Measurements from ENCODE around the gene TNK1.

TNK1 gene

GRCh38 chr17:7411427-7411750 lies 30.5 kb downstream of the TNK1 start:
- Histone ChIP-seq H3K9me2 (ENCODE audit: low read depth, low read length) (no peaks in the 10 kb centered on the region), H2AFZ (ENCODE audit: low read length) (no peak overlapping the region), H3K27ac (ENCODE audit: low read depth, low read length, poor library complexity, severe bottlenecking) (no peak overlapping the region), H3K79me2 (ENCODE audit: insufficient read depth, low read length) (no peaks in the 10 kb centered on the region), H3F3A (ENCODE audit: insufficient read depth, low read length) (no peaks in the 10 kb centered on the region), H3K4me3 (ENCODE audit: low read depth, low read length, poor library complexity, severe bottlenecking) (no peak overlapping the region), H3K4me1 (ENCODE audit: insufficient read depth, low read length, severe bottlenecking) (no peaks in the 10 kb centered on the region), H3K4me2 (ENCODE audit: low read length) (no peak overlapping the region), H3K9ac (ENCODE audit: low read length) (no peak overlapping the region), H3K27me3 (ENCODE audit: insufficient read depth, low read length) (0 out of 2 replicates have a peak, but pooled peaks cover 9% of the 10 kb centered on the region), H4K20me1 (ENCODE audit: insufficient read depth, low read length) (no peaks in the 10 kb centered on the region), H3K36me3 (ENCODE audit: insufficient read depth, low read length) (no peaks in the 10 kb centered on the region), H3K9me3 (ENCODE audit: low read length) (no peaks in the 10 kb centered on the region)
- TF ChIP-seq EZH2 (IDR thresholded peaks at IDR 0.05; ENCODE audit: borderline replicate concordance, low read length), result no peak
- TF ChIP-seq CTCF (IDR thresholded peaks at IDR 0.05; ENCODE audit: low read length), result no peak

GRCh38 chr17:7413346-7413985 lies 32.6 kb downstream of the TNK1 start:
- no peak overlapping the region for H3K27ac ChIP-seq (ENCODE audit: low read depth, low read length, poor library complexity, severe bottlenecking)
- TF ChIP-seq EZH2 (IDR thresholded peaks at IDR 0.05; ENCODE audit: borderline replicate concordance, low read length) (no peak), CTCF (IDR thresholded peaks at IDR 0.05; ENCODE audit: low read length) (no peak)
- no peaks in the 10 kb centered on the region for H3K36me3 ChIP-seq (ENCODE audit: insufficient read depth, low read length)
- H3K4me1 ChIP-seq (ENCODE audit: insufficient read depth, low read length, severe bottlenecking), result no peaks in the 10 kb centered on the region
- H3K79me2 ChIP-seq (ENCODE audit: insufficient read depth, low read length), result no peaks in the 10 kb centered on the region
- no peaks in the 10 kb centered on the region for H4K20me1 ChIP-seq (ENCODE audit: insufficient read depth, low read length)
- H2AFZ ChIP-seq (ENCODE audit: low read length), result no peak overlapping the region
- peaks cover 16% of the 10 kb centered on the region; the same call in 1 of the 2 replicates for H3K27me3 ChIP-seq (ENCODE audit: insufficient read depth, low read length)
- no peaks in the 10 kb centered on the region for H3F3A ChIP-seq (ENCODE audit: insufficient read depth, low read length)
- H3K4me3 ChIP-seq (ENCODE audit: low read depth, low read length, poor library complexity, severe bottlenecking), result no peak overlapping the region
- no peak overlapping the region for H3K9ac ChIP-seq (ENCODE audit: low read length)
- no peaks in the 10 kb centered on the region for H3K9me2 ChIP-seq (ENCODE audit: low read depth, low read length)
- no peaks in the 10 kb centered on the region for H3K9me3 ChIP-seq (ENCODE audit: low read length)
- no peak overlapping the region for H3K4me2 ChIP-seq (ENCODE audit: low read length)

GRCh38 chr17:7414837-7415236 lies 33.9 kb downstream of the TNK1 start:
- H3K4me2 ChIP-seq (ENCODE audit: low read length), result no peak overlapping the region
- no peak overlapping the region for H2AFZ ChIP-seq (ENCODE audit: low read length)
- no peaks in the 10 kb centered on the region for H3F3A ChIP-seq (ENCODE audit: insufficient read depth, low read length)
- no peak overlapping the region for H3K9ac ChIP-seq (ENCODE audit: low read length)
- no peaks in the 10 kb centered on the region for H3K4me1 ChIP-seq (ENCODE audit: insufficient read depth, low read length, severe bottlenecking)
- no peaks in the 10 kb centered on the region for H3K36me3 ChIP-seq (ENCODE audit: insufficient read depth, low read length)
- H3K27ac ChIP-seq (ENCODE audit: low read depth, low read length, poor library complexity, severe bottlenecking), result no peak overlapping the region
- H3K79me2 ChIP-seq (ENCODE audit: insufficient read depth, low read length), result no peaks in the 10 kb centered on the region
- H4K20me1 ChIP-seq (ENCODE audit: insufficient read depth, low read length), result no peaks in the 10 kb centered on the region
- peaks cover 26% of the 10 kb centered on the region; the same call in 1 of the 2 replicates for H3K27me3 ChIP-seq (ENCODE audit: insufficient read depth, low read length)
- no peaks in the 10 kb centered on the region for H3K9me3 ChIP-seq (ENCODE audit: low read length)
- TF ChIP-seq CTCF (IDR thresholded peaks at IDR 0.05; ENCODE audit: low read length), result no peak
- TF ChIP-seq EZH2 (IDR thresholded peaks at IDR 0.05; ENCODE audit: borderline replicate concordance, low read length), result no peak
- no peak overlapping the region for H3K4me3 ChIP-seq (ENCODE audit: low read depth, low read length, poor library complexity, severe bottlenecking)
- H3K9me2 ChIP-seq (ENCODE audit: low read depth, low read length), result no peaks in the 10 kb centered on the region
